H1 (cell line): ENCODE data around the gene PTPRG. TPM values are rescaled to one million over a fixed set of nuclear protein-coding genes. Genes with fewer than 3 reads are reported as not detected.

Experiments
- CTCF ChIA-PET: fragments of 300-600 bp; sonication (Branson Sonifier 250); formaldehyde crosslinking; loops from one replicate; lab custom pipeline; 2021; ENCODE audit not compliant: partially characterized antibody; lab: Charles Lee
- POLR2A ChIA-PET: fragments of 300-600 bp; sonication (Branson Sonifier 250); formaldehyde crosslinking; loops from one replicate; lab custom pipeline; 2021; ENCODE audit warnings: inconsistent platforms; ENCODE audit not compliant: partially characterized antibody; lab: Charles Lee
- DNase-seq, 2 experiments: peaks; one replicate each; pipeline versions ENCODE4 v3.0.0 to v3.0.0-alpha.2; 2010 to 2022; ENCODE audit warnings: low spot score in 2 of 2, low read depth in 1 of 2, mixed read lengths in 1 of 2
- FAIRE-seq: peaks from 2 replicates; lab custom pipeline; 2011; peaks lifted over from hg19 to GRCh38; lab: Jason Lieb, UNC
- H2AFZ ChIP-seq: 2 replicates; pipeline ENCODE4 v1.8.1; 2012; ENCODE audit warnings: low read length, inconsistent platforms
- H2AK5ac ChIP-seq: 2 replicates; pipeline ENCODE4 v1.6.1; 2013; ENCODE audit warnings: low read depth, low read length
- H2BK120ac ChIP-seq: replicated peaks from 2 replicates; pipeline ENCODE3; 2013; ENCODE audit warnings: low read depth, low read length, inconsistent platforms
- H2BK12ac ChIP-seq: 2 replicates; pipeline ENCODE4 v1.6.1; 2013; ENCODE audit warnings: low read depth, low read length
- H2BK15ac ChIP-seq: 2 replicates; pipeline ENCODE4 v1.6.1; 2013; ENCODE audit warnings: low read length
- H2BK20ac ChIP-seq: 2 replicates; pipeline ENCODE4 v1.6.1; 2013; ENCODE audit warnings: low read length
- H2BK5ac ChIP-seq: 2 replicates; pipeline ENCODE4 v1.6.1; 2013; ENCODE audit warnings: low read depth, low read length
- H3K14ac ChIP-seq: 2 replicates; pipeline ENCODE4 v1.6.1; 2013; ENCODE audit warnings: inconsistent platforms; ENCODE audit not compliant: insufficient read length
- H3K18ac ChIP-seq: 2 replicates; pipeline ENCODE4 v1.6.1; 2013; ENCODE audit warnings: low read length; ENCODE audit errors: extremely low read depth
- H3K23ac ChIP-seq: 2 replicates; pipeline ENCODE4 v1.6.1; 2013; ENCODE audit warnings: inconsistent platforms; ENCODE audit not compliant: insufficient read length
- H3K23me2 ChIP-seq: 2 replicates; pipeline ENCODE4 v1.6.1; 2013; ENCODE audit warnings: low read depth, low read length
- H3K27ac ChIP-seq: 2 replicates; pipeline ENCODE4 v1.6.1; 2011; ENCODE audit warnings: low read depth, low read length, inconsistent platforms
- H3K27me3 ChIP-seq, 4 experiments: replicated peaks in 1 of 4; 1 replicate in 1 of 4; 2 replicates in 3 of 4; pipeline versions ENCODE4 v1.6.1 to v1.8.1; 2011 to 2013; ENCODE audit warnings: low read length in 3 of 4, mild to moderate bottlenecking in 3 of 4, inconsistent platforms in 2 of 4, mixed read lengths in 2 of 4, moderate library complexity in 1 of 4; ENCODE audit not compliant: control insufficient read depth in 3 of 4, insufficient read depth in 3 of 4; ENCODE audit errors: extremely low read depth in 1 of 4
- H3K36me3 ChIP-seq, 4 experiments: 2 replicates each; pipeline versions ENCODE4 v1.6.1 to v1.8.1; 2011 to 2013; ENCODE audit warnings: mild to moderate bottlenecking in 4 of 4, low read length in 3 of 4, moderate library complexity in 2 of 4, control low read depth in 1 of 4, inconsistent platforms in 1 of 4; ENCODE audit not compliant: insufficient read depth in 4 of 4, control insufficient read depth in 2 of 4
- H3K4ac ChIP-seq: replicated peaks from 2 replicates; pipeline ENCODE3; 2013; ENCODE audit warnings: low read length, low read depth, mixed read lengths, inconsistent platforms; ENCODE audit not compliant: insufficient read length
- H3K4me1 ChIP-seq, 4 experiments: replicated peaks in 1 of 4; 1 replicate in 1 of 4; 2 replicates in 3 of 4; pipeline versions ENCODE4 v1.6.1 to v1.8.1; 2011 to 2013; ENCODE audit warnings: low read length in 3 of 4, inconsistent platforms in 2 of 4, mixed read lengths in 1 of 4; ENCODE audit not compliant: insufficient read depth in 4 of 4, control insufficient read depth in 3 of 4
- H3K4me2 ChIP-seq, 2 experiments: 2 replicates each; pipeline versions ENCODE4 v1.6.1 to v1.8.1; 2011 to 2013; ENCODE audit warnings: low read depth in 2 of 2, low read length in 2 of 2, control low read depth in 1 of 2, inconsistent platforms in 1 of 2, mild to moderate bottlenecking in 1 of 2; ENCODE audit not compliant: insufficient read depth in 1 of 2
- H3K4me3 ChIP-seq, 4 experiments: fragments of 200-600, 300-600 bp in 1 of 4; sonication (generic), shearing (Covaris generic), sonication (Bioruptor Twin) in 1 of 4; 2 replicates each; pipeline versions ENCODE4 v1.5.1 to v1.8.1; 2011 to 2016; ENCODE audit warnings: low read length in 4 of 4, low read depth in 3 of 4, control low read depth in 2 of 4, inconsistent platforms in 2 of 4, mild to moderate bottlenecking in 2 of 4, mixed read lengths in 1 of 4, moderate library complexity in 1 of 4; ENCODE audit not compliant: insufficient read depth in 2 of 4; ENCODE audit errors: extremely low read depth in 1 of 4
- H3K56ac ChIP-seq: replicated peaks from 2 replicates; pipeline ENCODE3; 2013; ENCODE audit warnings: low read depth, mild to moderate bottlenecking, mixed read lengths, low read length, inconsistent platforms; ENCODE audit not compliant: insufficient read length
- H3K79me1 ChIP-seq: 2 replicates; pipeline ENCODE4 v1.6.1; 2013; ENCODE audit warnings: low read depth, low read length, control low read depth
- H3K79me2 ChIP-seq, 2 experiments: 2 replicates each; pipeline versions ENCODE4 v1.6.1 to v1.8.1; 2012 to 2013; ENCODE audit warnings: low read length in 2 of 2, mild to moderate bottlenecking in 2 of 2, inconsistent platforms in 1 of 2; ENCODE audit not compliant: insufficient read depth in 2 of 2, control insufficient read depth in 1 of 2
- H3K9ac ChIP-seq, 4 experiments: replicated peaks in 1 of 4; 1 replicate in 1 of 4; 2 replicates in 3 of 4; pipeline versions ENCODE4 v1.6.1 to v1.8.1; 2011 to 2013; ENCODE audit warnings: low read depth in 3 of 4, low read length in 3 of 4, control low read depth in 2 of 4, mild to moderate bottlenecking in 2 of 4, moderate library complexity in 2 of 4, inconsistent platforms in 1 of 4; ENCODE audit errors: extremely low read depth in 1 of 4
- H3K9me3 ChIP-seq, 2 experiments: 2 replicates each; pipeline versions ENCODE4 v1.6.1 to v1.8.1; 2012 to 2013; ENCODE audit warnings: mild to moderate bottlenecking in 2 of 2, moderate library complexity in 2 of 2, control low read depth in 1 of 2, inconsistent platforms in 1 of 2, low read depth in 1 of 2, low read length in 1 of 2, mixed read lengths in 1 of 2; ENCODE audit not compliant: insufficient read depth in 2 of 2
- H4K20me1 ChIP-seq, 2 experiments: replicated peaks in 1 of 2; 2 replicates each; pipeline versions ENCODE3 to v1.8.1; 2011 to 2013; ENCODE audit warnings: inconsistent platforms in 2 of 2, low read length in 2 of 2, mild to moderate bottlenecking in 1 of 2; ENCODE audit not compliant: insufficient read depth in 2 of 2, control insufficient read depth in 1 of 2
- H4K5ac ChIP-seq: 2 replicates; pipeline ENCODE4 v1.6.1; 2013; ENCODE audit warnings: low read length, low read depth, mixed read lengths, inconsistent platforms; ENCODE audit not compliant: insufficient read length
- H4K8ac ChIP-seq: 2 replicates; pipeline ENCODE4 v1.8.0; 2013; ENCODE audit warnings: mild to moderate bottlenecking, moderate library complexity, low read length, inconsistent platforms; ENCODE audit not compliant: insufficient read depth; ENCODE audit errors: extremely low read depth
- H4K91ac ChIP-seq: replicated peaks from 2 replicates; pipeline ENCODE3; 2013; ENCODE audit warnings: low read length, mixed read lengths, inconsistent platforms; ENCODE audit not compliant: insufficient read length
- ASH2L ChIP-seq: fragments of 200-600, 300-600 bp; sonication (generic); IDR thresholded peaks from one replicate; pipeline ENCODE4 v1.7.1; 2017; ENCODE audit warnings: low read length
- BRCA1 ChIP-seq: IDR thresholded peaks from 2 replicates; pipeline ENCODE4 v1.6.1; 2012; ENCODE audit warnings: low read depth, low read length, improper control_type of control experiment
- CBX5 ChIP-seq: fragments of 300-800, 300-1000 bp; sonication (generic); IDR thresholded peaks from 2 replicates; pipeline ENCODE4 v1.7.1; 2016; ENCODE audit warnings: antibody characterized with exemption, low read length, low read depth
- CHD1 ChIP-seq: IDR thresholded peaks from 2 replicates; pipeline ENCODE4 v1.6.1; 2012; ENCODE audit warnings: low read depth, low read length, improper control_type of control experiment
- FOSL1 ChIP-seq: IDR thresholded peaks from 2 replicates; pipeline ENCODE4 v1.6.1; 2011; ENCODE audit warnings: mild to moderate bottlenecking, low read depth, low read length, moderate library complexity; ENCODE audit not compliant: insufficient read depth
- KDM5A ChIP-seq: fragments of 200-600 bp; IDR thresholded peaks from 2 replicates; pipeline ENCODE4 v1.7.1; 2012; ENCODE audit warnings: mild to moderate bottlenecking, low read length, inconsistent platforms, mixed read lengths
- MAFK ChIP-seq: IDR thresholded peaks from 2 replicates; pipeline ENCODE4 v1.6.1; 2012; ENCODE audit warnings: low read depth, mild to moderate bottlenecking, improper control_type of control experiment, low read length
- SP2 ChIP-seq: IDR thresholded peaks from 2 replicates; pipeline ENCODE4 v1.6.1; 2012; ENCODE audit warnings: mild to moderate bottlenecking, low read length, inconsistent platforms
- SP4 ChIP-seq: IDR thresholded peaks from 2 replicates; pipeline ENCODE4 v1.6.1; 2012; ENCODE audit warnings: low read length, inconsistent platforms
- SUZ12 ChIP-seq: fragments of 200-600 bp; sonication (generic); IDR thresholded peaks from 2 replicates; pipeline ENCODE4 v1.6.1; 2012; ENCODE audit warnings: mild to moderate bottlenecking, inconsistent platforms, low read length, moderate library complexity, mixed read lengths
- TAF1 ChIP-seq: IDR thresholded peaks from 2 replicates; pipeline ENCODE4 v1.6.1; 2011; ENCODE audit warnings: mild to moderate bottlenecking, low read depth, low read length
- TBP ChIP-seq: IDR thresholded peaks from 2 replicates; pipeline ENCODE4 v1.6.1; 2011; ENCODE audit warnings: low read depth, low read length, improper control_type of control experiment
- TEAD4 ChIP-seq: IDR thresholded peaks from 2 replicates; pipeline ENCODE4 v1.6.1; 2012; ENCODE audit warnings: low read depth, low read length, inconsistent platforms, mixed read lengths
- YY1 ChIP-seq: IDR thresholded peaks from 2 replicates; pipeline ENCODE4 v1.6.1; 2011; ENCODE audit warnings: low read depth, mild to moderate bottlenecking, low read length
- WGBS, 2 experiments: shearing (Covaris generic) in 1 of 2; methylation state at CpG; one replicate each; pipeline versions ENCODE4 v1.1.6 to v1.1.7; 2013 to 2015; ENCODE audit warnings: low lambda C conversion rate in 2 of 2, mixed read lengths in 2 of 2, inconsistent platforms in 1 of 2, low coverage in 1 of 2, missing lambda C conversion rate in 1 of 2; ENCODE audit not compliant: insufficient replicate concordance in 2 of 2, insufficient coverage in 1 of 2, insufficient read length in 1 of 2; ENCODE audit errors: extremely low coverage in 1 of 2, missing lambda C conversion rate in 1 of 2; 5-methylcytosine and 5-hydroxymethylcytosine counted together
- polyA plus RNA-seq, 7 experiments: library from polyadenylated mRNA; depleted of rRNA in 3 of 7; stranded (reverse) in 5 of 7; unstranded in 2 of 7; fragments of >200 nt in 5 of 7; fragments of 200-250 nt in 2 of 7; gene quantifications; 1 replicate in 5 of 7; 2 replicates in 1 of 7; 4 replicates in 1 of 7; pipeline versions ENCODE4 v1.2.1 to v1.2.3, GENCODE V29; 2011 to 2013; ENCODE audit warnings: missing spikeins in 2 of 7, mixed read lengths in 2 of 7
- total RNA-seq: library from RNA; stranded (reverse); fragmentation: NEBNext Ultra II Directional; extraction: Animal tissue kit (Norgen Biotek cat#: 25700); gene quantifications from 2 replicates; pipeline ENCODE4 v1.2.1, GENCODE V29; 2021
- TF ChIP-seq, protein P1 (sequence below): IDR thresholded peaks from 2 replicates; pipeline ENCODE4 v1.6.1; 2011; ENCODE audit warnings: low read depth, mild to moderate bottlenecking, low read length; ENCODE audit not compliant: insufficient read depth

Gene PTPRG
- total and polyA plus RNA-seq, 2 of the 8 experiments (the other 6 are each of a cell fraction or from before 2014, with no cell fraction given): 23.3 to 96.2 TPM

DNA sequence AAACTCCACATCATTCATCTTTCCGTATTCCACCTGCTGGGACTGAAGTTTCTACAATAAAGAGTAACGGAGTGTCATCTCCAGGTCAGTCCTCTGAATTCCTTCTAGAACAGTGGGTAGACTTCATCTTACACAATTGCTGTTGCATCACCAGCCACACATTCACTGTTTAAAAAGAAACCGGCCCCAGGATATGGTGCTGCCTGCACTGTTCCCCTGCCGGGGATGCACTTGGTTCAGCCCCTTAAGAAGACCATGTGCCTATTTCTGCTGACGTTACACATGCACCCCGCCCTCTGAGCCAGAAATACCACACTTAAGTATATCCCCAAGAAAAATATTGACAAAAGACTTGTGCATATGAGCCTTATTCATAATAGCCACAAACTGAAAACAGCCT lies 578.6 kb downstream of the PTPRG start:
- no peak overlapping the region for H2BK20ac ChIP-seq
- no peak overlapping the region for H2BK5ac ChIP-seq
- no peak overlapping the region for H4K8ac ChIP-seq
- H3K4me1 ChIP-seq: peaks cover 0 to 6% (median 2%) of the 10 kb centered on the region in 4 experiments; a peak in 4 of 7 replicates
- no peak overlapping the region for H3K4me3 ChIP-seq
- H3K9ac ChIP-seq: no peak overlapping the region
- H3K18ac ChIP-seq: no peak overlapping the region
- DNase-seq (no peak), FAIRE-seq (no peak)
- no peak overlapping the region for H3K27ac ChIP-seq
- H3K14ac ChIP-seq: no peak overlapping the region
- H3K4me2 ChIP-seq: no peak overlapping the region
- no peak overlapping the region for H2BK120ac ChIP-seq
- H3K9me3 ChIP-seq: no peaks in the 10 kb centered on the region
- CTCF ChIA-PET: interaction anchor here (1.4 to 1.5 kb wide), 2 partner anchors 9 to 48 kb away, joined by 5 to 7 read pairs; no protein-coding TSS in a partner anchor
- H3K36me3 ChIP-seq: no peaks in the 10 kb centered on the region
- H3K56ac ChIP-seq: no peak overlapping the region
- H3K23ac ChIP-seq: no peak overlapping the region
- POLR2A ChIA-PET: interaction anchor here (0.9 to 1.0 kb wide), 2 partner anchors 10 to 12 kb away, joined by 3 read pairs; no protein-coding TSS in a partner anchor
- no peak overlapping the region for H4K91ac ChIP-seq
- H3K23me2 ChIP-seq: no peaks in the 10 kb centered on the region
- 99% methylated on average over 6 of the region's 6 CpGs; no CpG with 5 or more reads in 1 of the 2 experiments for WGBS, 2 experiments
- no peaks in the 10 kb centered on the region for H3K27me3 ChIP-seq
- no peak overlapping the region for H2AK5ac ChIP-seq
- H3K4ac ChIP-seq: no peak overlapping the region
- H2BK12ac ChIP-seq: no peak overlapping the region
- H3K79me1 ChIP-seq: no peaks in the 10 kb centered on the region
- H4K20me1 ChIP-seq: peaks cover 2% of the 10 kb centered on the region in 2 experiments
- no peak overlapping the region for H4K5ac ChIP-seq
- H3K79me2 ChIP-seq: no peaks in the 10 kb centered on the region
- no peak overlapping the region for H2BK15ac ChIP-seq
- H2AFZ ChIP-seq: no peak overlapping the region
- TF ChIP-seq SP4 (no peak), SP2 (no peak), TEAD4 (no peak), YY1 (no peak), TBP (no peak), ASH2L (no peak), MAFK (no peak), BRCA1 (no peak), CBX5 (no peak), CHD1 (no peak), FOSL1 (no peak), TAF1 (no peak), KDM5A (no peak), SUZ12 (no peak)
- TF ChIP-seq, protein P1, sequence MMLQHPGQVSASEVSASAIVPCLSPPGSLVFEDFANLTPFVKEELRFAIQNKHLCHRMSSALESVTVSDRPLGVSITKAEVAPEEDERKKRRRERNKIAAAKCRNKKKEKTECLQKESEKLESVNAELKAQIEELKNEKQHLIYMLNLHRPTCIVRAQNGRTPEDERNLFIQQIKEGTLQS: no peak
